Fibroblast of lung (primary cell): Measurements from ENCODE around the gene NFATC2IP. TPM values are rescaled to one million over a fixed set of nuclear protein-coding genes. Genes with fewer than 3 reads are reported as not detected.

Experiments used
- DNase-seq, 2 donors: peaks; one replicate each; pipeline versions ENCODE4 v3.0.0 to v3.0.0-alpha.2; 2010; ENCODE audit warnings: low read depth in 2 of 2
- H2AFZ ChIP-seq: 2 replicates; pipeline ENCODE4 v1.5.1; 2012; ENCODE audit warnings: low read length, control low read depth, inconsistent platforms
- H3K27ac ChIP-seq: 2 replicates; pipeline ENCODE4 v1.5.1; 2011; ENCODE audit warnings: low read length, control low read depth; ENCODE audit not compliant: insufficient read depth
- H3K27me3 ChIP-seq: 2 replicates; pipeline ENCODE4 v1.5.1; 2011; ENCODE audit warnings: mild to moderate bottlenecking, low read length; ENCODE audit not compliant: control insufficient read depth, insufficient read depth
- H3K36me3 ChIP-seq: 2 replicates; pipeline ENCODE4 v1.5.1; 2011; ENCODE audit warnings: low read length; ENCODE audit not compliant: control insufficient read depth, insufficient read depth
- H3K4me1 ChIP-seq: 2 replicates; pipeline ENCODE4 v1.5.1; 2011; ENCODE audit warnings: low read length; ENCODE audit not compliant: control insufficient read depth, insufficient read depth; ENCODE audit errors: extremely low read depth
- H3K4me2 ChIP-seq: 2 replicates; pipeline ENCODE4 v1.5.1; 2011; ENCODE audit warnings: low read length, control low read depth; ENCODE audit not compliant: insufficient read depth; ENCODE audit errors: extremely low read depth
- H3K4me3 ChIP-seq, 4 experiments: fragments of 200-600 bp in 1 of 4; sonication (generic) in 1 of 4; replicated peaks in 1 of 4; 2 replicates each; pipeline ENCODE4 v1.5.1; 2011 to 2016; ENCODE audit warnings: low read length in 4 of 4, low read depth in 3 of 4, mild to moderate bottlenecking in 3 of 4, control low read depth in 2 of 4, inconsistent platforms in 1 of 4, mixed read lengths in 1 of 4; ENCODE audit not compliant: insufficient read depth in 1 of 4; ENCODE audit errors: control extremely low read depth in 1 of 4
- H3K79me2 ChIP-seq: 2 replicates; pipeline ENCODE4 v1.5.1; 2012; ENCODE audit warnings: mild to moderate bottlenecking, low read length, inconsistent platforms; ENCODE audit not compliant: control insufficient read depth, insufficient read depth
- H3K9ac ChIP-seq: 2 replicates; pipeline ENCODE4 v1.5.1; 2011; ENCODE audit warnings: mild to moderate bottlenecking, low read length, control low read depth; ENCODE audit not compliant: insufficient read depth
- H3K9me3 ChIP-seq: 2 replicates; pipeline ENCODE4 v1.5.1; 2012; ENCODE audit warnings: low read depth, low read length; ENCODE audit not compliant: control insufficient read depth, insufficient read depth
- H4K20me1 ChIP-seq: 2 replicates; pipeline ENCODE4 v1.5.1; 2011; ENCODE audit warnings: low read length; ENCODE audit not compliant: control insufficient read depth, insufficient read depth; ENCODE audit errors: extremely low read depth
- CTCF ChIP-seq, 2 donors: IDR thresholded peaks in 1 of 2; conservative IDR thresholded peaks in 1 of 2; 1 replicate in 1 of 2; 2 replicates in 1 of 2; pipeline ENCODE4 v1.5.1; 2011 to 2012; ENCODE audit warnings: low read length in 2 of 2, control low read depth in 1 of 2, inconsistent platforms in 1 of 2, low read depth in 1 of 2, mild to moderate bottlenecking in 1 of 2
- EZH2 ChIP-seq: IDR thresholded peaks from 2 replicates; pipeline ENCODE4 v1.5.1; 2012; ENCODE audit warnings: low read length, control low read depth, mild to moderate bottlenecking; ENCODE audit errors: missing control alignments
- polyA plus RNA-seq, 2 donors: library from polyadenylated mRNA; depleted of rRNA in 1 of 2; stranded (reverse) in 1 of 2; unstranded in 1 of 2; fragments of >200 nt; gene quantifications; 2 replicates each; pipeline ENCODE4 v1.2.1, GENCODE V29; 2011 to 2012; ENCODE audit warnings: missing spikeins in 1 of 2
- total RNA-seq: library from RNA; depleted of rRNA; stranded (reverse); fragments of >200 nt; gene quantifications from 2 replicates; pipeline ENCODE4 v1.2.1, GENCODE V29; 2014

The NFATC2IP gene
- total and polyA plus RNA-seq, 2 donors (not counting 1 experiment from before 2014, with no cell fraction given): 16.0 to 25.6 TPM

GRCh38 chr16:28958216-28958615 lies 7.5 kb downstream of the NFATC2IP start:
- TF ChIP-seq EZH2 (no peak), CTCF (conservative IDR thresholded peaks at IDR 0.05 in 1 of 2, IDR thresholded peaks at IDR 0.05 in 1 of 2; ENCODE audit: low read depth in 1 of 2, low read length in 2 of 2) (no peak)
- Histone ChIP-seq H3K27ac (no peak overlapping the region), H3K4me1 (no peaks in the 10 kb centered on the region), H2AFZ (no peak overlapping the region), H3K9ac (no peak overlapping the region), H4K20me1 (peaks cover 2% of the 10 kb centered on the region), H3K27me3 (no peaks in the 10 kb centered on the region), H3K4me3 (no peak overlapping the region), H3K79me2 (no peaks in the 10 kb centered on the region), H3K4me2 (no peak overlapping the region), H3K9me3 (no peaks in the 10 kb centered on the region), H3K36me3 (peaks cover 17% of the 10 kb centered on the region)
- DNase-seq: no peak

GRCh38 chr16:28958836-28959235 lies 8.1 kb downstream of the NFATC2IP start:
- no peaks in the 10 kb centered on the region for H3K27me3 ChIP-seq

GRCh38 chr16:28964072-28964471 lies 13.3 kb downstream of the NFATC2IP start:
- H3K4me3 ChIP-seq: no peak overlapping the region
- no peak overlapping the region for H3K9ac ChIP-seq
- no peaks in the 10 kb centered on the region for H3K4me1 ChIP-seq
- TF ChIP-seq EZH2: no peak
- no peak for TF ChIP-seq CTCF (conservative IDR thresholded peaks at IDR 0.05 in 1 of 2, IDR thresholded peaks at IDR 0.05 in 1 of 2; ENCODE audit: low read depth in 1 of 2, low read length in 2 of 2)
- H3K36me3 ChIP-seq: peaks cover 14% of the 10 kb centered on the region
- no peak for DNase-seq
- H3K79me2 ChIP-seq: no peaks in the 10 kb centered on the region
- H3K4me2 ChIP-seq: no peak overlapping the region
- no peak overlapping the region for H3K27ac ChIP-seq
- no peaks in the 10 kb centered on the region for H3K9me3 ChIP-seq
- no peak overlapping the region for H2AFZ ChIP-seq
- no peaks in the 10 kb centered on the region for H3K27me3 ChIP-seq
- no peaks in the 10 kb centered on the region for H4K20me1 ChIP-seq

More at GRCh38 chr16:28958836-28959235, 8.1 kb downstream of the NFATC2IP start:
- TF ChIP-seq EZH2 (no peak), CTCF (conservative IDR thresholded peaks at IDR 0.05 in 1 of 2, IDR thresholded peaks at IDR 0.05 in 1 of 2; ENCODE audit: low read depth in 1 of 2, low read length in 2 of 2) (no peak)
- Histone ChIP-seq H3K27ac (no peak overlapping the region), H3K4me2 (no peak overlapping the region), H3K9ac (no peak overlapping the region), H2AFZ (no peak overlapping the region), H3K4me1 (no peaks in the 10 kb centered on the region), H3K36me3 (peaks cover 18% of the 10 kb centered on the region), H3K9me3 (no peaks in the 10 kb centered on the region), H3K79me2 (no peaks in the 10 kb centered on the region), H4K20me1 (peaks cover 2% of the 10 kb centered on the region), H3K4me3 (no peak overlapping the region)
- no peak for DNase-seq
